Vagina (tissue), 2 donors: ENCODE data around the gene SCRT2. TPM values are rescaled to one million over a fixed set of nuclear protein-coding genes. Genes with fewer than 3 reads are reported as not detected.

Source experiments
- DNase-seq, 2 donors: peaks; one replicate each; pipeline ENCODE4 v3.0.0-alpha.2; 2017; ENCODE audit errors: extremely low spot score in 2 of 2
- H3K27ac ChIP-seq: fragments of 200-600 bp; sonication (generic); one replicate; pipeline ENCODE4 v1.5.1; 2019
- H3K27me3 ChIP-seq: fragments of 200-600 bp; sonication (generic); one replicate; pipeline ENCODE4 v1.5.1; 2019
- H3K36me3 ChIP-seq, 2 donors: fragments of 200-600 bp; sonication (generic); one replicate each; pipeline ENCODE4 v1.5.1; 2017 to 2019
- H3K4me1 ChIP-seq: fragments of 200-600 bp; sonication (generic); one replicate; pipeline ENCODE4 v1.5.1; 2019
- H3K4me3 ChIP-seq, 2 donors: fragments of 200-600 bp; sonication (generic); 1 replicate in 1 of 2; 2 replicates in 1 of 2; pipeline ENCODE4 v1.5.1; 2016 to 2019
- H3K9me3 ChIP-seq: fragments of 200-600 bp; sonication (generic); one replicate; pipeline ENCODE4 v1.5.1; 2019
- POLR2A ChIP-seq, 2 donors: fragments of 450-650 bp; IDR thresholded peaks; one replicate each; pipeline ENCODE4 v1.6.1; 2017; ENCODE audit warnings: antibody characterized with exemption in 2 of 2, mild to moderate bottlenecking in 2 of 2, moderate library complexity in 2 of 2
- POLR2AphosphoS5 ChIP-seq, 2 donors: sonication (generic); formaldehyde crosslinking; IDR thresholded peaks; one replicate each; pipeline ENCODE4 v1.9.0; 2017; ENCODE audit warnings: antibody characterized with exemption in 2 of 2, mild to moderate bottlenecking in 2 of 2, low read depth in 1 of 2; ENCODE audit not compliant: insufficient read depth in 1 of 2
- intact Hi-C: fragments of 100-400 bp; cut with DNase I; formaldehyde crosslinking; loops from one replicate; pipeline ENCODE4 v1.15.1; 2023
- total RNA-seq: library from RNA; depleted of rRNA; stranded (reverse); fragments of >200 nt; gene quantifications from one replicate; pipeline ENCODE4 v1.2.3, GENCODE V29; 2016
- TF ChIP-seq, protein P1 (sequence below), 3 experiments: fragments of 450-650 bp in 2 of 3; fragments of 200-600 bp in 1 of 3; sonication (generic) in 1 of 3; IDR thresholded peaks; one replicate each; pipeline ENCODE4 v1.5.1; 2017 to 2019; ENCODE audit warnings: antibody characterized with exemption in 3 of 3, mild to moderate bottlenecking in 2 of 3, moderate library complexity in 2 of 3

The SCRT2 gene
- total RNA-seq, 1 donor from 2014 or later = not detected

DNA sequence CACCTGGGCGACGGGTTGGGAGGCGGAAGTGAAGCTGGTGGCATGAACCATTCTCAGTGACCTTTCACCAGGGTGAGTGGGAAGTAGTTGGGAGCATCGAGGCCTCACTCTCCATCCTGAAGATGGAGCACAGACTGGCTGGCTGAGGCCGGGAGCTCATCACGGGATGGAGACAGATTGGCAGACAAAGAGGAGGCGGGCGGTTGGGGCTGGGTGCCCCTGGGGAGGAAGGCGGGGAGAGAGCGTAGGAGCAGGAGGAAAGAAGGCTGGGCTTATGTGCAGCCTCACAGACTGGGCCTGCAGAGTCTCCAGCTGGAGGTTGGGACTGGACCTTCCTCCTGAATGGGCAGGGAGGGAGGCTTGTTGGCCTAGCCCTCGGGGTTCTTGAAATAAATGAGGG is 44.2 kb upstream of the SCRT2 start:
- Histone ChIP-seq H3K4me3 (no peak overlapping the region), H3K36me3 (no peaks in the 10 kb centered on the region), H3K4me1 (no peaks in the 10 kb centered on the region), H3K9me3 (no peaks in the 10 kb centered on the region), H3K27ac (no peak overlapping the region), H3K27me3 (no peaks in the 10 kb centered on the region)
- no peak for TF ChIP-seq POLR2AphosphoS5 (IDR thresholded peaks at IDR 0.05; ENCODE audit: insufficient read depth in 1 of 2, low read depth in 1 of 2)
- TF ChIP-seq POLR2A (IDR thresholded peaks at IDR 0.05) = no peak
- TF ChIP-seq, protein P1, sequence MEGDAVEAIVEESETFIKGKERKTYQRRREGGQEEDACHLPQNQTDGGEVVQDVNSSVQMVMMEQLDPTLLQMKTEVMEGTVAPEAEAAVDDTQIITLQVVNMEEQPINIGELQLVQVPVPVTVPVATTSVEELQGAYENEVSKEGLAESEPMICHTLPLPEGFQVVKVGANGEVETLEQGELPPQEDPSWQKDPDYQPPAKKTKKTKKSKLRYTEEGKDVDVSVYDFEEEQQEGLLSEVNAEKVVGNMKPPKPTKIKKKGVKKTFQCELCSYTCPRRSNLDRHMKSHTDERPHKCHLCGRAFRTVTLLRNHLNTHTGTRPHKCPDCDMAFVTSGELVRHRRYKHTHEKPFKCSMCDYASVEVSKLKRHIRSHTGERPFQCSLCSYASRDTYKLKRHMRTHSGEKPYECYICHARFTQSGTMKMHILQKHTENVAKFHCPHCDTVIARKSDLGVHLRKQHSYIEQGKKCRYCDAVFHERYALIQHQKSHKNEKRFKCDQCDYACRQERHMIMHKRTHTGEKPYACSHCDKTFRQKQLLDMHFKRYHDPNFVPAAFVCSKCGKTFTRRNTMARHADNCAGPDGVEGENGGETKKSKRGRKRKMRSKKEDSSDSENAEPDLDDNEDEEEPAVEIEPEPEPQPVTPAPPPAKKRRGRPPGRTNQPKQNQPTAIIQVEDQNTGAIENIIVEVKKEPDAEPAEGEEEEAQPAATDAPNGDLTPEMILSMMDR (IDR thresholded peaks at IDR 0.05) = no peak
- no peak for DNase-seq
- intact Hi-C loops = no loop called here

DNA sequence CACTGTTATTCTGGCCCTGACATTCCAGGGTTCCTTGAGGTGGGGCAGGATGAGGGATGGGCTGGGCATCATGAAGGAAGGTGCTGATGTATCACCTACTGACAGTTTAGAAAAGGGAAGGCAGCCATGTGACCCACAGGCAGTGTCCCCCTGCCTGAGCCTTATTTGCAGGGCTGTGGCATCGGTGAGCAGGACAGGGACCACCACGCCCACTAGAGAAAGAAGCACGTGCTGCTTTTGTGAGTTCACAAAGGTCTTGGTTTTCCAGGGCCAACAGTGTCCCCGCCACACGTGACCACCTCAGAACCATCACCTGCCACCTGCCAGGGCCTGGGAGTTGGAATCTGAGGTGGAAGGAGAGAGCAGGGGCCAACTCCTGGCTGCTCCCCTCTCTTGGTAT is 43.5 kb upstream of the SCRT2 start:
- no peak for TF ChIP-seq POLR2A (IDR thresholded peaks at IDR 0.05)
- no peak for TF ChIP-seq POLR2AphosphoS5 (IDR thresholded peaks at IDR 0.05; ENCODE audit: insufficient read depth in 1 of 2, low read depth in 1 of 2)
- TF ChIP-seq, protein P1 (IDR thresholded peaks at IDR 0.05) = no peak
- Histone ChIP-seq H3K27ac (no peak overlapping the region), H3K4me1 (no peaks in the 10 kb centered on the region), H3K36me3 (no peaks in the 10 kb centered on the region), H3K9me3 (no peaks in the 10 kb centered on the region), H3K27me3 (no peaks in the 10 kb centered on the region), H3K4me3 (no peak overlapping the region)
- intact Hi-C loops = no loop called here
- no peak for DNase-seq

DNA sequence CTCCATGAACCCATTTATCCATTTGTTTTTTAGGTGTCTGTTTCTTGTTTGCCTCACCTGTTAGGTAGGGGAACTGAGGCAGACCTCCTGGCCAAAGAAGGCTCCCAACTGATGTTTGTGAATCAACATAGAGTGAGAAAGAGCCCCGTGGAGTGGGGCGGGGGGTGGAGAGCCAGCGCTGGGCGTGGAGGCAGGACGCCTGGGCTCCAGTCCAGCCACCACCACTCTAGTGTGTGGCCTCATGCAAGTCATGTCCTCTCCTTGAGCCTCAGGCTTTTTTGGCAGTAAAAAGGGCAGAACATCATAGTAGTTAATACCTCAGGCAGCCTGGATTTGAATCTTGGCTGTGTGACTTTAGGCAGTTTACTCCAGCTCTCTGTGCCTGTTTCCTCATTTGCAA is 42.2 kb upstream of the SCRT2 start:
- Histone ChIP-seq H3K4me1 (no peaks in the 10 kb centered on the region), H3K9me3 (no peaks in the 10 kb centered on the region), H3K4me3 (no peak overlapping the region), H3K27me3 (no peaks in the 10 kb centered on the region), H3K36me3 (no peaks in the 10 kb centered on the region), H3K27ac (no peak overlapping the region)
- intact Hi-C loops = no loop called here
- DNase-seq = no peak
- TF ChIP-seq POLR2A (IDR thresholded peaks at IDR 0.05) (no peak), POLR2AphosphoS5 (IDR thresholded peaks at IDR 0.05; ENCODE audit: insufficient read depth in 1 of 2, low read depth in 1 of 2) (no peak)
- TF ChIP-seq, protein P1 (IDR thresholded peaks at IDR 0.05) = no peak

DNA sequence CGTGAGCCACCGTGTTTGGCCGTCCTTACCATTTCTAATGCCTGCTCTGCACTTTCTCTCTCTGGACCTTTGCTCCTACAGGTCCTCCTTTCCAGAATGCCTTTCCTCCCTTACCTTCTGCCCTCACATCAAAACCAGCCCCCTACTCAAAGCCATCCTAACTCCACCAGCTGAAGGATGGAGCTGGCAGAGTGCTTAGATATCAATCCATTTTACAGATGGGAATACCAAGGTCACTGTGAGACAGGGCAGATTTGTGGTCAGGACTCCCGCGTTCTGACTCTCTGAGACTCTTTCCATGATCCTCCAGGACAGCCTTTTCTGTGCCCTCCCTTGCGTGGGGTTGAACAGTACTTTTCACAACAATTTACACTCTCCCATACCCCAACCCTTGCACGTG is 41.7 kb upstream of the SCRT2 start:
- H3K4me3 ChIP-seq = no peak overlapping the region
- H3K27me3 ChIP-seq = no peaks in the 10 kb centered on the region
- H3K9me3 ChIP-seq = no peaks in the 10 kb centered on the region
- H3K27ac ChIP-seq = no peak overlapping the region
- no peak for DNase-seq
- no peaks in the 10 kb centered on the region for H3K4me1 ChIP-seq
- TF ChIP-seq, protein P1 (IDR thresholded peaks at IDR 0.05) = no peak
- no peak for TF ChIP-seq POLR2A (IDR thresholded peaks at IDR 0.05)
- TF ChIP-seq POLR2AphosphoS5 (IDR thresholded peaks at IDR 0.05; ENCODE audit: insufficient read depth in 1 of 2, low read depth in 1 of 2) = no peak
- intact Hi-C loops = no loop called here
- no peaks in the 10 kb centered on the region for H3K36me3 ChIP-seq

DNA sequence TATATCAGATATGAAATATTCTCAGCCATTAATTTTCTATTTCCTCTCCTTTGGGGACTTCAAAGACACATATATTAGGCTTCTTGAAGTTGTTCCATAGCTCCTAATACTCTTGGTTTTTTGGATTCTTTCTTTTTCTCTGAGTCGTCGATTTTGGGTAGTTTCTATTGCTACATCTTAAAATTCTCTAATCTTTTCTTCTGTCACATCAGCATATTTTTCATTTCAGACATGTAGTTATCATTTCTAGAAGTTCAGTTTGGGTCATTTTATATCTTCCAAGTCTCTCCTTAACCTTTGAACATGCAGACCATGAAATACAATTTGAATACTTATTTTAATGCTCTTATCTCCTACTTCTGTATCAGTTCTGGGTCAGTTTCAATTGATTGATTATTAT is 38.9 kb upstream of the SCRT2 start:
- TF ChIP-seq, protein P1 (IDR thresholded peaks at IDR 0.05) = no peak
- TF ChIP-seq POLR2A (IDR thresholded peaks at IDR 0.05) (no peak), POLR2AphosphoS5 (IDR thresholded peaks at IDR 0.05; ENCODE audit: insufficient read depth in 1 of 2, low read depth in 1 of 2) (no peak)
- no peak for DNase-seq
- Histone ChIP-seq H3K4me1 (no peaks in the 10 kb centered on the region), H3K36me3 (no peaks in the 10 kb centered on the region), H3K27me3 (no peaks in the 10 kb centered on the region), H3K9me3 (no peaks in the 10 kb centered on the region), H3K27ac (no peak overlapping the region), H3K4me3 (no peak overlapping the region)
- intact Hi-C loops = no loop called here
